DND-41 (cell line): ENCODE measurements around the gene GFY.

Source experiments
- ATAC-seq: fragments of 200-7000 bp; cut with Tn5 transposase; 3 replicates; pipeline ENCODE4 v1.9.1; 2021; ENCODE audit warnings: low read depth; ENCODE audit not compliant: insufficient read depth
- DNase-seq: peaks from one replicate; pipeline ENCODE4 v3.0.0-alpha.2; 2020
- H2AFZ ChIP-seq: 2 replicates; pipeline ENCODE4 v1.6.0; 2012; ENCODE audit warnings: low read depth, low read length
- H3K27ac ChIP-seq: 2 replicates; pipeline ENCODE4 v1.5.1; 2012; ENCODE audit warnings: low read length, inconsistent platforms
- H3K27me3 ChIP-seq: fragments of 200-600 bp; sonication (generic); 2 replicates; pipeline ENCODE4 v1.6.0; 2012; ENCODE audit warnings: low read length, mild to moderate bottlenecking, inconsistent platforms; ENCODE audit not compliant: insufficient read depth, poor library complexity
- H3K36me3 ChIP-seq: 2 replicates; pipeline ENCODE4 v1.5.1; 2012; ENCODE audit warnings: low read length, inconsistent platforms; ENCODE audit not compliant: insufficient read depth
- H3K4me1 ChIP-seq: 2 replicates; pipeline ENCODE4 v1.5.1; 2012; ENCODE audit warnings: mild to moderate bottlenecking, low read length; ENCODE audit not compliant: insufficient read depth
- H3K4me2 ChIP-seq: 2 replicates; pipeline ENCODE4 v1.6.0; 2012; ENCODE audit warnings: mild to moderate bottlenecking, moderate library complexity, low read length, inconsistent platforms; ENCODE audit not compliant: insufficient read depth
- H3K4me3 ChIP-seq, 2 experiments: fragments of 200-600 bp in 1 of 2; shearing (Covaris generic) in 1 of 2; 2 replicates each; pipeline ENCODE4 v1.5.1; 2012 to 2016; ENCODE audit warnings: inconsistent platforms in 2 of 2, low read length in 2 of 2, mild to moderate bottlenecking in 2 of 2, low read depth in 1 of 2, moderate library complexity in 1 of 2
- H3K79me2 ChIP-seq: 2 replicates; pipeline ENCODE4 v1.6.0; 2012; ENCODE audit warnings: low read length, inconsistent platforms; ENCODE audit not compliant: insufficient read depth
- H3K9ac ChIP-seq: 2 replicates; pipeline ENCODE4 v1.6.0; 2012; ENCODE audit warnings: low read depth, mild to moderate bottlenecking, inconsistent platforms, low read length, moderate library complexity
- H3K9me3 ChIP-seq: 2 replicates; pipeline ENCODE4 v1.5.1; 2012; ENCODE audit warnings: low read length, moderate library complexity, mild to moderate bottlenecking, inconsistent platforms; ENCODE audit not compliant: insufficient read depth, severe bottlenecking
- H4K20me1 ChIP-seq: 2 replicates; pipeline ENCODE4 v1.6.0; 2012; ENCODE audit warnings: low read length; ENCODE audit not compliant: insufficient read depth
- EZH2 ChIP-seq: IDR thresholded peaks from 3 replicates; pipeline ENCODE4 v1.6.1; 2012; ENCODE audit warnings: borderline replicate concordance, low read depth, mild to moderate bottlenecking, moderate library complexity, low read length, inconsistent platforms; ENCODE audit not compliant: severe bottlenecking
- TF ChIP-seq, protein P1 (sequence below): IDR thresholded peaks from 2 replicates; pipeline ENCODE4 v1.5.1; 2012; ENCODE audit warnings: borderline replicate concordance, low read length, moderate library complexity, mild to moderate bottlenecking; ENCODE audit not compliant: poor library complexity, severe bottlenecking; ENCODE audit errors: extremely low read depth

The GFY gene

DNA sequence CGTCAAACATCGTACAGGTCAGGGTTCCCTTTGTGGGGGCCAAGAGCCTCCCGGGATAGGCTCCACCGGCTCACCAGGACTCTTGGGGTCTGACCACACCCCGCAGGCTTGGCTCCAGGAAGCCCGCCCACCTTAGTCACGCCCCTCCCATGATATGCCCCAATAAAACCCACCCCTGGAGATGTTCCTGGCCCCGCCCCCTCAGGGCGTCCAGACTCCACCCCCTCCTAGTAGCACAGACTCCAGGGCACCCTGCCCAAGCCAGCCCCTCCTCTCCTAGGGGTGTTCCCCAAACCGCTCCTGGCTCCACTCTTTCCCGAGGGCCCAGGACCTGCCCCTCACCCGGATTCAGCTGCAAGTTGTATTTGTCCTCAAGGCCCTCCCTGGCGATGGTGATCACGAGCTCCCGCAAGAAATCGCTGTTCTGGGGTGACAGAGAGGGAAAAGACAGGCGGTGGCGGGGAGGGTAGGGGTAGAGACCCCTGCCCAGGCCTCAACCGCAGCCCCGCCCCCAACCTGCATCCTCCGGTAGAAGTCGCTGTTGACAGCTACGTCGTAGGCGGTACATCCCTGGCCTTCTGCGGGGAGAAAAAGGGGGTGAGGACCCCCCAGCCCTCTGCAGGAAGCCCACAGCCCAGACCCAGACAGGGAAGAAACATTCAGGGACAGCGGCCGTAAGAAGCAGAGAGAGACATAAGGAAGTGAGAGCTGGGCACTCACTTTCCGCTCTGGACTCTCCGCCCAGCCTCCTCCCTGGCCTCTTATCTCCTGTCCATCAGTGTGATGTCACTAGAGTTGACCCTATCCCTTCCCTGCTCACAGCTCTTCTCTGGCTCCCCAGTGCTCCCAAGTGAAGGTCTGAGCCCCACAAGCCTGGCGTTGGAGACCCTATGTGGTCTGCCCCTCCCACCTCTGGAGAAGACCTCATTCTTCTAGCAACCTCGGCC is 22.6 kb downstream of the GFY start:
- Histone ChIP-seq H3K4me1 (peaks cover 40% of the 10 kb centered on the region), H3K27me3 (no peaks in the 10 kb centered on the region), H2AFZ (no peak overlapping the region), H3K9me3 (no peaks in the 10 kb centered on the region), H3K36me3 (peaks cover 44% of the 10 kb centered on the region), H3K27ac (no peak overlapping the region), H3K4me3 (no peak overlapping the region), H4K20me1 (peaks cover 22% of the 10 kb centered on the region; the same call in 1 of the 2 replicates), H3K4me2 (no peak overlapping the region), H3K79me2 (peaks cover 32% of the 10 kb centered on the region), H3K9ac (no peak overlapping the region)
- DNase-seq (peak; percentile 67), ATAC-seq (no peak)
- TF ChIP-seq, protein P1, sequence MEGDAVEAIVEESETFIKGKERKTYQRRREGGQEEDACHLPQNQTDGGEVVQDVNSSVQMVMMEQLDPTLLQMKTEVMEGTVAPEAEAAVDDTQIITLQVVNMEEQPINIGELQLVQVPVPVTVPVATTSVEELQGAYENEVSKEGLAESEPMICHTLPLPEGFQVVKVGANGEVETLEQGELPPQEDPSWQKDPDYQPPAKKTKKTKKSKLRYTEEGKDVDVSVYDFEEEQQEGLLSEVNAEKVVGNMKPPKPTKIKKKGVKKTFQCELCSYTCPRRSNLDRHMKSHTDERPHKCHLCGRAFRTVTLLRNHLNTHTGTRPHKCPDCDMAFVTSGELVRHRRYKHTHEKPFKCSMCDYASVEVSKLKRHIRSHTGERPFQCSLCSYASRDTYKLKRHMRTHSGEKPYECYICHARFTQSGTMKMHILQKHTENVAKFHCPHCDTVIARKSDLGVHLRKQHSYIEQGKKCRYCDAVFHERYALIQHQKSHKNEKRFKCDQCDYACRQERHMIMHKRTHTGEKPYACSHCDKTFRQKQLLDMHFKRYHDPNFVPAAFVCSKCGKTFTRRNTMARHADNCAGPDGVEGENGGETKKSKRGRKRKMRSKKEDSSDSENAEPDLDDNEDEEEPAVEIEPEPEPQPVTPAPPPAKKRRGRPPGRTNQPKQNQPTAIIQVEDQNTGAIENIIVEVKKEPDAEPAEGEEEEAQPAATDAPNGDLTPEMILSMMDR: no peak
- no peak for TF ChIP-seq EZH2

DNA sequence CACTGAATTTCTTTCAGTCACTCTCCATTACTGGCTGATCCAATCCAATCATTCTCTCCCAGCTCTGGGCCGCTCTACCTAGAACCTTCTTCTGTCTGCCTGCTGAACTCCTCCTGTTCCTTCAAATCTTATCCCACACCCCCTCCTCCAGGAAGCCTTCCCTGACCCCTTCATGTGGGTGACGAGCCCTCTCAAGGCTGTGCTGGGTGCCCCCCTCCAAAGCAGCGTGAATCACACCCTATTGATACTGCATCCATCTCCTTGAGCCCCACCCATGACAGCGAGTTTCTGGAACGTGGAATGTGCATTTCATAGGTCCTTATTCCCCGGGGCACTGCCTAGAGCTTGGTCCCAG is 23.2 kb downstream of the GFY start:
- Histone ChIP-seq H3K27me3 (no peaks in the 10 kb centered on the region), H3K9ac (no peak overlapping the region), H3K27ac (no peak overlapping the region), H4K20me1 (peaks cover 22% of the 10 kb centered on the region; the same call in 1 of the 2 replicates), H3K36me3 (peaks cover 44% of the 10 kb centered on the region), H3K79me2 (peaks cover 32% of the 10 kb centered on the region), H3K4me3 (no peak overlapping the region), H3K4me2 (no peak overlapping the region), H3K9me3 (no peaks in the 10 kb centered on the region), H2AFZ (no peak overlapping the region), H3K4me1 (peaks cover 34% of the 10 kb centered on the region)
- ATAC-seq: no peak
- DNase-seq: no peak
- no peak for TF ChIP-seq EZH2
- TF ChIP-seq, protein P1: no peak

DNA sequence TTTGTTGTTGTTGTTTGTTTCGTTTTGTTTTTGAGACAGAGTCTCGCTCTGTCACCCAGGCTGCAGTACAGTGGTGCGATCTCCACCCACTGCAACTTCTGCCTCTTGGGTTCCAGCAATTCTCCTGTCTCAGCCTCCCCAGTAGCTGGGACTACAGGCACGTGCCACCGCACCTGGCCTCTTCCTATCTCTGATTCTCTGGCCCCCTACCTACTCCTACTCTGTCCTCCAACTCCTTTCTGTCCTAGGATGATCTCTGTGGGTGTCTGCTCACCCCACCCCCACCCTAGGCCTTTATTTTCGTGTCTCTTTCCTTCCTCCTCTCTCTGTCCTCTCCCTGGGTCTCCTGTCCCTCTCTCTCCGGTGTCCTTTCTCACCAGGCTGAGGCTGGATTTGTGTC is 25.2 kb downstream of the GFY start:
- ATAC-seq (no peak), DNase-seq (no peak)
- Histone ChIP-seq H3K27me3 (no peaks in the 10 kb centered on the region), H3K79me2 (peaks cover 49% of the 10 kb centered on the region), H3K4me2 (peak overlapping the region; percentile 78), H3K4me3 (peak overlapping the region; percentile 86 to 91; a peak in 3 of 4 replicates), H3K9ac (peak overlapping the region; percentile 85), H3K9me3 (no peaks in the 10 kb centered on the region), H3K27ac (peak overlapping the region; percentile 24), H3K36me3 (peaks cover 50% of the 10 kb centered on the region), H2AFZ (no peak overlapping the region), H4K20me1 (peaks cover 22% of the 10 kb centered on the region; the same call in 1 of the 2 replicates), H3K4me1 (peaks cover 36% of the 10 kb centered on the region)
- TF ChIP-seq, protein P1: no peak
- TF ChIP-seq EZH2: no peak
